ENCODE data around the gene LMO4. TPM values are rescaled to one million over a fixed set of nuclear protein-coding genes. Genes with fewer than 3 reads are reported as not detected.

The LMO4 gene
- polyA plus RNA-seq (31.7 to 33.4 TPM (median 33.4 TPM) in 3 replicates), polyA minus RNA-seq (9.5 to 19.7 TPM (median 16.3 TPM) in 3 replicates)
- polyA plus RNA-seq (2011; ENCODE audit: low read depth) = 15.5 TPM
- 24.2 and 34.9 TPM in 2 replicates for polyA plus RNA-seq (2011; cell fraction: cytosol; rRNA removed)
- 22.1 and 24.3 TPM in 2 replicates for polyA plus RNA-seq (2011; cell fraction: nucleus; rRNA removed)
- polyA plus RNA-seq (2012; ENCODE audit: low replicate concordance) = 23.5 and 48.9 TPM in 2 replicates
- polyA minus RNA-seq (2011; cell fraction: cytosol; rRNA and poly(A)+ RNA removed) = 15.2 TPM
- polyA minus RNA-seq (2011; cell fraction: nucleus; rRNA and poly(A)+ RNA removed) = 3.1 and 5.0 TPM in 2 replicates

DNA sequence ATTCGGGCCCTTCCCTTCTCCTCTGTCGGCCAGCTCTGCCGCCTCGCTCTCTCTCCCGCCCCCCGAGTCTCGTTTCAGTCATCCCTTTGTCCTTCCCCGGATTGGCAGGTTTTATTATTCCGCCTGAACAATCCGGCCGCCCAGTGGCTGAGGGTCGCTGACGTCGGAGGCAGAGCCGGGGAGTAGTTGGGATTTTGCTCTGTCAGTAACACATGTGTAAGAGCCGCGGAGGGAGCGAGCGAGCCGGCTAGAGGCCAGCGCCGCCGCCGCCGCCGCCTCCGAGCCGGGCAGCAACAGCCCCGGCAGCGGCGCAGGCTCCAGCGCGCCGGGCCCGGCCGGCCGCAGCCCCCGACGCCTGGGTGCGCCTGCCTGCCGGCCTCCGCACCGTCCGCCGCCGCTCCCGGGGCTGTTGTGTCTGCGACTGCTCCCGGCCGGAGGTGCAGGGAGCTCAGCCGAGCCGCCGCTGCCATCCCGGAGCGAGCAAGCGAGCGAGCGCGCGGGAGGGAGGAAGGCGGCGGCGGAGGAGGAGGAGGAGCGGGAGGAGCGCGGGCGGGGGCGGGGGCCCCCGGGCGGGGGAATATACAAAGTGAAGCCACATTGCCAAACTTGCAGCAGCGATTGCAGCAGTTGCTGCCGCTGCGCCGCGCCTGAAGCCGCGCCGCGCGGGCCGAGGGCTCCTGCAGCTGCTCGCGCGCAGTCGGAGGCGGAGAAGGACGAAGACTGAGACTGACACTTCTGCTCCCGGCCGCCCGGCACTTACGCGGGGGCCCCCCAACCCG, at the start of gene LMO4:
LMO4 (plus strand) TSS at position 609 of the 779 bp plus-strand sequence. CDS start 3,136 bp downstream, outside the sequence.
- DNase-seq (ENCODE audit: low read depth, low spot score) (no peak), FAIRE-seq (no peak)
- H3K9ac ChIP-seq (ENCODE audit: control insufficient read depth, extremely low read depth, insufficient read depth, low read length) = peak within 1 kb of the TSS; percentile 89
- H4K20me1 ChIP-seq (ENCODE audit: control insufficient read depth, extremely low read depth, insufficient read depth, low read length) = peaks cover 7% of the 10 kb centered on the region
- H3K27me3 ChIP-seq (ENCODE audit: control insufficient read depth, extremely low read depth, insufficient read depth, low read length) = no peaks in the 10 kb centered on the region
- H3K9me1 ChIP-seq (ENCODE audit: control insufficient read depth, extremely low read depth, insufficient read depth, low read length) = no peaks in the 10 kb centered on the region
- dilution Hi-C loops (cut with MboI; ENCODE audit: extremely low pct_ligation_motif_present, low sequenced_read_pairs) = no loop called here
- H3K4me2 ChIP-seq (ENCODE audit: control insufficient read depth, extremely low read depth, insufficient read depth, low read depth, low read length) = peak within 1 kb of the TSS; percentile 94
- H3K79me2 ChIP-seq (ENCODE audit: control insufficient read depth, insufficient read depth, low read length) = peaks cover 25% of the 10 kb centered on the region
- H3K4me1 ChIP-seq (ENCODE audit: control insufficient read depth, extremely low read depth, insufficient read depth, low read length) = peaks cover 24% of the 10 kb centered on the region
- no peaks in the 10 kb centered on the region for H3K9me3 ChIP-seq (ENCODE audit: control insufficient read depth, low read depth, low read length)
- H3K36me3 ChIP-seq (ENCODE audit: control insufficient read depth in 2 of 2, extremely low read depth in 1 of 2, insufficient read depth in 2 of 2, low read length in 2 of 2) = peaks cover 0 to 5% of the 10 kb centered on the region in 2 experiments
- peak within 1 kb of the TSS; percentile 89 for H2AFZ ChIP-seq (ENCODE audit: control insufficient read depth, low read length)
- TF ChIP-seq CTCF (optimal IDR thresholded peaks at IDR 0.05 in 1 of 3, IDR thresholded peaks at IDR 0.05 in 1 of 3, conservative IDR thresholded peaks at IDR 0.05 in 1 of 3; ENCODE audit: extremely low read depth in 1 of 3, insufficient read depth in 2 of 3, low read length in 3 of 3) = no peak
- no peak for TF ChIP-seq EZH2 (IDR thresholded peaks at IDR 0.05; ENCODE audit: low read length)
- H3K27ac ChIP-seq (ENCODE audit: control insufficient read depth, insufficient read depth, low read length) = peak within 1 kb of the TSS; percentile 88
- peak within 1 kb of the TSS; percentile 74 to 92 (median 87) for H3K4me3 ChIP-seq (ENCODE audit: control insufficient read depth in 2 of 3, extremely low read depth in 1 of 3, insufficient read depth in 2 of 3, low read depth in 1 of 3, low read length in 3 of 3)

DNA sequence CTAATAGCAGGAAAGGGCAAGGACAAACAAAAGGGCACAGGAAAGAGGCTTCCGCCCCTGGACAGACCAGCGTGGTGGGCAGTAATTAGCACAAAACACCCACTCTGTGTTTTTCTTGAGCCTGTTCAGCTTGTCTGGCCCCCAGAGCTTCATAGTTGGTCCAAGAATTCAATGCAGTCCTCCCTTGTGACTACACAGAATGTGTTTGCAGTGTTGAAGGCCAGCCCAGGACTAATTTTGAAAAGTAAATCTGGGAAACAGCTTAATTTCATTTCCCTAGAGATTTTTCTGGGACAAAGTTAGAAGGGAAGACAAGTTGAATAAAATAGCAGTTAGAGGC, 49.2 kb upstream of the LMO4 start:
- DNase-seq (ENCODE audit: low read depth, low spot score) (no peak), FAIRE-seq (no peak)
- Histone ChIP-seq H3K9ac (ENCODE audit: control insufficient read depth, extremely low read depth, insufficient read depth, low read length) (no peak overlapping the region), H3K79me2 (ENCODE audit: control insufficient read depth, insufficient read depth, low read length) (no peaks in the 10 kb centered on the region), H3K27me3 (ENCODE audit: control insufficient read depth, extremely low read depth, insufficient read depth, low read length) (no peaks in the 10 kb centered on the region), H3K4me3 (ENCODE audit: control insufficient read depth in 2 of 3, extremely low read depth in 1 of 3, insufficient read depth in 2 of 3, low read depth in 1 of 3, low read length in 3 of 3) (no peak overlapping the region), H3K9me1 (ENCODE audit: control insufficient read depth, extremely low read depth, insufficient read depth, low read length) (no peaks in the 10 kb centered on the region), H2AFZ (ENCODE audit: control insufficient read depth, low read length) (no peak overlapping the region), H3K4me2 (ENCODE audit: control insufficient read depth, extremely low read depth, insufficient read depth, low read depth, low read length) (no peak overlapping the region), H3K9me3 (ENCODE audit: control insufficient read depth, low read depth, low read length) (no peaks in the 10 kb centered on the region), H3K4me1 (ENCODE audit: control insufficient read depth, extremely low read depth, insufficient read depth, low read length) (peaks cover 3% of the 10 kb centered on the region), H3K27ac (ENCODE audit: control insufficient read depth, insufficient read depth, low read length) (no peak overlapping the region), H4K20me1 (ENCODE audit: control insufficient read depth, extremely low read depth, insufficient read depth, low read length) (no peaks in the 10 kb centered on the region), H3K36me3 (ENCODE audit: control insufficient read depth in 2 of 2, extremely low read depth in 1 of 2, insufficient read depth in 2 of 2, low read length in 2 of 2) (no peaks in the 10 kb centered on the region)
- dilution Hi-C loops (cut with MboI; ENCODE audit: extremely low pct_ligation_motif_present, low sequenced_read_pairs) = no loop called here
- TF ChIP-seq CTCF (optimal IDR thresholded peaks at IDR 0.05 in 1 of 3, IDR thresholded peaks at IDR 0.05 in 1 of 3, conservative IDR thresholded peaks at IDR 0.05 in 1 of 3; ENCODE audit: extremely low read depth in 1 of 3, insufficient read depth in 2 of 3, low read length in 3 of 3) (no peak), EZH2 (IDR thresholded peaks at IDR 0.05; ENCODE audit: low read length) (no peak)
